ENCODE results near the gene KNDC1.

The KNDC1 gene

GRCh38 chr10:133176546-133176945 lies 16.5 kb downstream of the KNDC1 start:
- FAIRE-seq (no peak), DNase-seq (ENCODE audit: insufficient read length, low spot score) (no peak)
- TF ChIP-seq POLR2A (IDR thresholded peaks at IDR 0.05; ENCODE audit: low read depth, low read length), result no peak

GRCh38 chr10:133177380-133178157 lies 17.6 kb downstream of the KNDC1 start:
- DNase-seq (ENCODE audit: insufficient read length, low spot score), result no peak
- TF ChIP-seq POLR2A (IDR thresholded peaks at IDR 0.05; ENCODE audit: low read depth, low read length), result no peak
- FAIRE-seq, result no peak

DNA sequence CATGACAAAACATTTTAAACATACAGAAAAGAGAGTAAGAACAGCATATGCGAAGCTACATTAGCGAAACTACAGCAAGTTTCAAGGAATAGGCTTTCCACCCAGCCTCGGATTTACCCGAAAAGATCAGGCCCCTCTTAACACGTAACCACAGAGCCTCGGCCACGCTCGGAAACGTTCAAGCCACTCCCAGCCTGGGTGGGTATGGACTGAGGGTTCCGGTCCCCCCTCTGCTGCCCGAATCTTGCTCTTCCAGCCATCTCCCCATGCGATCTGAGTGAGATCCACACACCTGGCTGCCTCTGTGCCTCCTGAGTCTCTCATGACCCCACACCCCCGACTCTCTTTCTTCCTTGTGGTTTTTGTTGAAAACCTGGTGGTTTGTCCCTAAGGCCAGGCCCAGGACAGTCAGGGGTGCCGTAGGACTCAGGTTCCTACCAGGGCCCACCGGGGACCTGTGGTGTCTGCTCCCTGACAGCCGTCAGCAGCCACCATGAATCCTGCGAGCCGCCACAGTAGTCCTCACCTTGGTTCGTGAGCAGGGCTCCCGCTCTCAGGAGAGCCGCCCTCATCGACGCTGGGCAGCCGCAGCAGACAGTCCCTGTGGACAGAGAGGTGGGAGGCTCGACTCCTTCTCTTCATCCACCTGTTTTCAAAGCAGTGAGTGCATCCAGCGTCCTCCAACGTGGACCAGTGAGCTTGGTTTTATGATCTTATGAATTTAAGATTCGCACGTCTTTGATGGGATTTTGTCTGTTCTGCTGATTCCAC lies 18.5 kb downstream of the KNDC1 start:
- FAIRE-seq (no peak), DNase-seq (ENCODE audit: insufficient read length, low spot score) (no peak)
- TF ChIP-seq POLR2A (IDR thresholded peaks at IDR 0.05; ENCODE audit: low read depth, low read length), result no peak

- DNase-seq (ENCODE audit: insufficient read length, low spot score), result no peak
- FAIRE-seq, result no peak
- TF ChIP-seq POLR2A (IDR thresholded peaks at IDR 0.05; ENCODE audit: low read depth, low read length), result no peak
These were observed 19.1 kb downstream of the KNDC1 start for GRCh38 chr10:133179128-133179520.

GRCh38 chr10:133179651-133180050 lies 19.6 kb downstream of the KNDC1 start:
- FAIRE-seq, result no peak
- DNase-seq (ENCODE audit: insufficient read length, low spot score), result no peak

DNA sequence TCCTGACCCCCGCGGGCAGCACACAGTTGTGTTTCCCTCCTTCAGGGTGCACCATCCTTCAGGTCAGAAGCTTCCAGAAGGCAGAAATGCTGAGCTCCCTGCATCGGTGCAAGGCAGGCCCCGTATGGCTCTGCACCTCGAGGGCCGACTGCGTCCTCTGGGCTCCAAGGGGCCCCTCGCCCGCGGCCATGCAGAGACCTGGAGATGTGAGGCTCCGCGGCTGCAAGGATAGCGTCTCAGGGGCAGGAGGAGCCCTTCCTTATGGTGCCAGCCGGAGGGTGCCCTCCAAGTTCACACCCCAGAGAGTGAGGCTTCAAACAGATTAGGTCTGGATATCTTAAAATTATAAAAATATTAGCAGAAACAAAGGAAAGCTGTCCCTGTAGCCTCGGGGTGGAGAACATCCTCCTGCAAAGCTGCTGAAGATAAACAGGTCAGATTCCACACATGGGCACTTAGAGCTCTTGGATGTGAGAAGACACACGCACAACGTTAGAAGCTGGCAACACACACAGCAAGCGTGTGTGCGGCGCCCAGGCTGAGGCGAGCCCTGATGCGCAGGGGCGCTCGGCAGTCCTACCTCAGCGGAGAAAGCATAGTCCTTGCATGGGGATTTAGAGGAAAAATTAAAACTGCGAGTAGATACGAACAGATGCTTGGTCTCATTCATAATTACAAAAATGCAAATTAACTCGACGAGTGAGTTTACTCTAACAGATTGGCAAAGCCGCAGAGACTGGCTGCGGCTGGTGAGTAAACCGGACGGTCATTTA lies 20.4 kb downstream of the KNDC1 start:
- FAIRE-seq (no peak), DNase-seq (ENCODE audit: insufficient read length, low spot score) (no peak)
- TF ChIP-seq POLR2A (IDR thresholded peaks at IDR 0.05; ENCODE audit: low read depth, low read length), result no peak

More at GRCh38 chr10:133179651-133180050, 19.6 kb downstream of the KNDC1 start:
- no peak for TF ChIP-seq POLR2A (IDR thresholded peaks at IDR 0.05; ENCODE audit: low read depth, low read length)

DNA sequence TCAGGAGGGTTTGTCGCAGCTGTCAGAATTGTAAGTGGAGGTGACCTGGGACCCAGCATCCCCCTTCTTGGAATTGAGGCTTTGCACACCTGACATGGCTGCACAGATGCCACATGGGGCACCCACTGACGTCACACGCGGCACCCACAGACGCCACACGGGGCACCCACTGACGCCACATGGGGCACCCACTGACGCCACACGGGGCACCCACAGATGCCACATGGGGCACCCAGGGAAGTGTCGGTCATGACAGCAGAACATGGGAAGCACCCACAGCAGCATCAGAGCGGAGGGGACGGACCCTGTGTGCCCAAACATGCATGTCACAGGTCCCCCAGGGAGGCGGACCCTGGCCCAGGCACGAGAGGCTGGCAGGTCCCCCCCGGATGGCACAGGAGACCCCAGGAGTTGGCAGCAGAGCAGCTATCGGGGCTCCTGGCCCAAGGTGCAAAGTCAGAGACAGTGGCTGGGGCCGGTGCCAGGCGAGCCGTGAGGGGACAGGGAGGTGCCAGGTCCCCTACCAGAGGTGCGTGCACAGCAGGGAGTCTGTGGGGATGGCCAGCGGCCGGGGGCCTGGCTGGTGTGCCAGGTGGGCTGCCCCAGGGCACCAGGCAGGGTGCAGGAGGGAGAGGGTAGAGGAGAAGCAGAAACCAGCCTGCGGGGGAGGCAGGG lies 21.1 kb downstream of the KNDC1 start:
- TF ChIP-seq POLR2A (IDR thresholded peaks at IDR 0.05; ENCODE audit: low read depth, low read length), result no peak
- DNase-seq (ENCODE audit: insufficient read length, low spot score) (no peak), FAIRE-seq (no peak)

DNA sequence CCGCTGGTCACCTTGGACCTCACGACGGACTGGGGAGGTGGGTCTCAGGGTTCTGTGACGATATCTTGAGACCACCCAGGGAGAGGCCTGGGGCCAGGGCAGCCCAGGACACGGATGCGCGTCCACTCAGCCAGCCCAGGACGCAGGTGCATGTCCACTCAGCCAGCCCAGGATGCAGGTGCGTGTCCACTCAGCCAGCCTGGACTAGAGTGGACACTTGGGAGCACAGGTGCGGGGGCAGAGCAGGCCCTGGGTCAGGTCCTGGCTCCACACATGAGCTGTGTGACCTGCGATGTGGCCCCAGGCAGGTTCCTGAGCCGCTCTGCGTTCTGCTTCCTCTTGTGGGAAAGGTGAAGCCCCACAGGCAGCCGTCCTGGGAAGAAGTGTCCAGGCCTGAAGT lies 22.2 kb downstream of the KNDC1 start:
- no peak for DNase-seq (ENCODE audit: insufficient read length, low spot score)
- no peak for TF ChIP-seq POLR2A (IDR thresholded peaks at IDR 0.05; ENCODE audit: low read depth, low read length)
- FAIRE-seq, result no peak

DNA sequence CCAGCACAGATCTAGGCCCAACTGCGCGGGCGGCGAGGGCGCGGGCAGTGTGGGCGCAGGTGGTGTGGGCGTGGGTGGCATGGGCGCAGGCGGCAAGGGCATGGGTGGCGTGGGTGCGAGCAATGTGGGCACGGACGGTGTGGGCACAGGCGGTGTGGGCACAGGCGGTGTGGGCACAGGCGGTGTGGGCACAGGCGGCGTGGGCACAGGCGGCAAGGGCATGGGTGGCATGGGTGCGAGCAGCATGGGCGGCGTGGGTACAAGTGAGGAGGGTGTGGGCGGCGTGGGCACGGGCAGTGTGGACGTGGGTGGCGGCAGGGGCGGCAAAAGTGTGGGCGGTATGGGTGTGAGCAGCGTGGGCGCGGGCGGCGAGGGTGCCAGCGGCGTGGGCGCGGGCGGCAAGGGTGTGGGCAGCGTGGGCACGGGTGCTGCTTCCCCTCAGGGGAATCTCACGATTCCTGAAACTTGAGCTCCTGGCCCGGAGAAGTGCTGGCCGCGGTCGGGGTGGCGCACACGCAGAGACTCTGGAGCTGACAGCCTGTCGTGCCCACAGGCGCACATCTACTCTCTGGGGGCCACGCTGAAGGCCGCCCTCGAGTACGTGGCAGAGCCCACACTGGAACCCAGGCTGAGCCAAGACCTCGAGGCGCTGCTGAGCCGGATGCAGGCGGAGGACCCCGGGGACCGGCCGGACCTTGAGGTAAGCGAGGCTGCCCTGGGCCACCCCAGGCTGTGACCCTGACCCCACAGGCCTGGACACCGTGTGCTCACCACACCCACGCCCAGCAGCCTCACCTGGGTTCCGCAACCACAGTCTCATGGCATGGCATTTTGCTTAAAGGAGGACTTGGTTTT lies 23.0 kb downstream of the KNDC1 start:
- no peak for DNase-seq (ENCODE audit: insufficient read length, low spot score)
- no peak for TF ChIP-seq POLR2A (IDR thresholded peaks at IDR 0.05; ENCODE audit: low read depth, low read length)
- no peak for FAIRE-seq

- FAIRE-seq, result no peak
- no peak for DNase-seq (ENCODE audit: insufficient read length, low spot score)
- no peak for TF ChIP-seq POLR2A (IDR thresholded peaks at IDR 0.05; ENCODE audit: low read depth, low read length)
These were observed 23.8 kb downstream of the KNDC1 start for GRCh38 chr10:133183646-133184378.

DNA sequence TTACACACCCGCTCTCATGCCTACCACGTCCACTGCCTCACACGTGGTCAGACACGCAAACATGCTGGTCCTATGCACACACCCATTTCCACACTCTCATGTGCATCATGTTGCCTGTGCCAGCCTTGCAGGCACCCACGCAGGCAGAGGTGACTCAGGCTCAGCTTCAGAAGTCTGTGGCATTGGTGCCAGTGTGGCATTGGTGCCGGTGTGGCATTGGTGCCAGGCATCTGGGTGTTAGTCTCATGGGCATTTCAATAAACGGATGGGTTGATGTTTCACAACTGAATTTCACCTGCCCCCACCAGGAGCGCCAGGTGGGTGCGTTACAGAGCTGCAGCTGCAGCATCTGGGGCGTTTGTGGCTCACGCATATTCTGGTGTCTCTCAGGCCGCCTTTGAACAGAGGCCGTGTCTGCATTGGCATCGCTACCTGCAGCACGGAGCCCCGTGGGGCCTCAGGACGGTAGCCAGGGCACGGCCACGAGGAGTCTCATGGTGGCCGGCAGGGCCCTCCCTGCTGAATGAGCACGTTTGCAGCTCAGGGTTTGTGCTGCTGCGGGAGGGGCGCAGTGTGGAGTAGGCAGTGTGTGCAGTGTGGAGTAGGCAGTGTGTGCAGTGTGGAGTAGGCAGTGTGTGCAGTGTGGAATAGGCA lies 24.7 kb downstream of the KNDC1 start:
- FAIRE-seq (no peak), DNase-seq (ENCODE audit: insufficient read length, low spot score) (no peak)
- no peak for TF ChIP-seq POLR2A (IDR thresholded peaks at IDR 0.05; ENCODE audit: low read depth, low read length)

DNA sequence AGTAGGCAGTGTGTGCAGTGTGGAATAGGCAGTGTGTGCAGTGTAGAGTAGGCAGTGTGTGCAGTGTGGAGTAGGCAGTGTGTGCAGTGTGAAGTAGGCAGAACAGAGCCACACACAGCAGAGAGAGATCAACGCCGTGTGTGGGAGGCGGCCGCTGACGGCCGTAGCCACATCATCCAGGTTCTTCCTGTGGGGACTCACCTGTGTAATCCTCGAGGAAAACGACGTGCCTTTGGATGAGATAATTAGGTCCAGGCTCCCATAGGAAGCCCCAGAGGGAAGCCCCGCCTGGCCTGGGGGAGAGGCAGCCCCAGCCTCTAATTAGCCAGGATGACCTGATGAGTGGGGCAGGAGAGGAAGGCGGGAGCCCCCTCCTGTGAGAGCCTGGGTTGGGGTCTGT lies 25.4 kb downstream of the KNDC1 start:
- TF ChIP-seq POLR2A (IDR thresholded peaks at IDR 0.05; ENCODE audit: low read depth, low read length), result no peak
- FAIRE-seq (no peak), DNase-seq (ENCODE audit: insufficient read length, low spot score) (no peak)

All from H54 (cell line).